Bronchus fibroblast of lung (primary cell): ENCODE results near the gene HRK. TPM values are rescaled to one million over a fixed set of nuclear protein-coding genes. Genes with fewer than 3 reads are reported as not detected.

ENCODE experiments used
- total RNA-seq: library from RNA; depleted of rRNA; stranded (reverse); fragments of >200 nt; gene quantifications from 2 replicates; pipeline ENCODE4 v1.2.3, GENCODE V29; 2015

HRK gene
- total RNA-seq, result not detected in 2 replicates

GRCh38 chr12:116881325-116881876 is at the start of gene HRK:
HRK (minus strand) TSS chr12:116881441; CDS start chr12:116881307, 134 bp downstream.

GRCh38 chr12:116910645-116911451 is 29.6 kb upstream of the HRK start, which contains the start of gene FBXW8:
FBXW8 (plus strand) TSS chr12:116910950; CDS start chr12:116911038, 88 bp downstream.

Other genes starting within 250 kb of the HRK start
- gene SPRING1, start 143.4 kb downstream of the HRK start, total RNA-seq, result 22.2 and 23.9 TPM in 2 replicates
- gene RNFT2, start 143.1 kb downstream of the HRK start, total RNA-seq, result 5.2 and 6.4 TPM in 2 replicates
- gene FBXW8, start 29.5 kb upstream of the HRK start, total RNA-seq, result 13.5 and 14.1 TPM in 2 replicates
- gene TESC, start 218.0 kb upstream of the HRK start, total RNA-seq, result not detected in 2 replicates